OCI-LY3 (cell line): ENCODE measurements around the gene IGFBP1.

ENCODE experiments used
- H2AFZ ChIP-seq: fragments of 200-600, 300-600 bp; shearing (Covaris generic); 2 replicates; pipeline ENCODE4 v1.6.0; 2014; ENCODE audit warnings: antibody characterized with exemption, low read depth, low read length
- H3K27ac ChIP-seq: fragments of 200-600, 300-600 bp; sonication (generic); 2 replicates; pipeline ENCODE4 v1.5.1; 2014; ENCODE audit warnings: mild to moderate bottlenecking, low read length, moderate library complexity, mixed read lengths
- H3K27me3 ChIP-seq: fragments of 200-600, 300-600 bp; sonication (generic); 2 replicates; pipeline ENCODE4 v1.6.1; 2014; ENCODE audit warnings: low read depth, low read length, mixed read lengths
- H3K36me3 ChIP-seq: fragments of 200-600, 300-600 bp; sonication (generic); replicated peaks from 2 replicates; pipeline ENCODE3; 2014; ENCODE audit warnings: low read depth, low read length, mixed read lengths
- H3K4me1 ChIP-seq: fragments of 300-600, 200-600 bp; sonication (generic); 2 replicates; pipeline ENCODE4 v1.6.1; 2014; ENCODE audit warnings: low read length, mixed read lengths
- H3K4me2 ChIP-seq: fragments of 200-600, 300-600 bp; sonication (generic); 2 replicates; pipeline ENCODE4 v1.6.1; 2014; ENCODE audit warnings: low read length, mixed read lengths
- H3K4me3 ChIP-seq: fragments of 300-600, 200-600 bp; sonication (generic); 2 replicates; pipeline ENCODE4 v1.5.1; 2014; ENCODE audit warnings: antibody characterized with exemption, mild to moderate bottlenecking, low read length, moderate library complexity
- H3K79me2 ChIP-seq: fragments of 300-600, 200-600 bp; shearing (Covaris generic); 2 replicates; pipeline ENCODE4 v1.6.1; 2014; ENCODE audit warnings: mild to moderate bottlenecking, low read length, mixed read lengths
- H3K9ac ChIP-seq: fragments of 300-600, 200-600 bp; shearing (Covaris generic); 2 replicates; pipeline ENCODE4 v1.6.0; 2014; ENCODE audit warnings: mild to moderate bottlenecking, low read length, moderate library complexity
- H3K9me3 ChIP-seq: fragments of 200-600, 300-600 bp; shearing (Covaris generic); 2 replicates; pipeline ENCODE4 v1.6.1; 2014; ENCODE audit warnings: low read length, mixed read lengths; ENCODE audit not compliant: insufficient read depth
- H4K20me1 ChIP-seq: fragments of 200-600, 300-600 bp; sonication (generic); 2 replicates; pipeline ENCODE4 v1.6.1; 2016; ENCODE audit warnings: low read length, mixed read lengths; ENCODE audit not compliant: insufficient read depth
- CTCF ChIP-seq: fragments of 200-600, 300-600 bp; sonication (generic); IDR thresholded peaks from 2 replicates; pipeline ENCODE4 v1.5.1; 2014; ENCODE audit warnings: antibody characterized with exemption, low read length, low read depth
- EZH2phosphoT487 ChIP-seq: fragments of 200-600 bp; shearing (Covaris generic); IDR thresholded peaks from 2 replicates; pipeline ENCODE4 v1.6.1; 2018; ENCODE audit warnings: antibody characterized with exemption, mixed run types, low read depth

Gene IGFBP1

GRCh38 chr7:45890125-45890901, 2.0 kb downstream of the IGFBP1 start:
- TF ChIP-seq EZH2phosphoT487 (no peak), CTCF (no peak)

GRCh38 chr7:45890902-45891461, 2.7 kb downstream of the IGFBP1 start:
- Histone ChIP-seq H3K9ac (no peak overlapping the region), H3K9me3 (no peaks in the 10 kb centered on the region), H2AFZ (no peak overlapping the region), H4K20me1 (no peaks in the 10 kb centered on the region), H3K4me2 (no peak overlapping the region), H3K4me1 (no peaks in the 10 kb centered on the region), H3K4me3 (no peak overlapping the region), H3K27ac (no peak overlapping the region), H3K27me3 (peaks cover 5% of the 10 kb centered on the region; the same call in 1 of the 2 replicates), H3K79me2 (no peaks in the 10 kb centered on the region), H3K36me3 (no peaks in the 10 kb centered on the region)
- no peak for TF ChIP-seq EZH2phosphoT487
- TF ChIP-seq CTCF: peak; percentile 77

More at GRCh38 chr7:45890125-45890901, 2.0 kb downstream of the IGFBP1 start:
- Histone ChIP-seq H3K4me2 (no peak overlapping the region), H3K4me1 (no peaks in the 10 kb centered on the region), H3K36me3 (no peaks in the 10 kb centered on the region), H3K27ac (no peak overlapping the region), H3K4me3 (no peak overlapping the region), H3K9me3 (no peaks in the 10 kb centered on the region), H3K9ac (no peak overlapping the region), H3K79me2 (no peaks in the 10 kb centered on the region), H4K20me1 (no peaks in the 10 kb centered on the region), H2AFZ (no peak overlapping the region), H3K27me3 (peaks cover 4% of the 10 kb centered on the region; the same call in 1 of the 2 replicates)

- Histone ChIP-seq H3K4me1 (no peaks in the 10 kb centered on the region), H3K4me2 (no peak overlapping the region), H3K9ac (no peak overlapping the region), H3K27me3 (peaks cover 11% of the 10 kb centered on the region; the same call in 1 of the 2 replicates), H3K9me3 (no peaks in the 10 kb centered on the region), H4K20me1 (no peaks in the 10 kb centered on the region), H3K27ac (no peak overlapping the region), H3K36me3 (no peaks in the 10 kb centered on the region), H2AFZ (no peak overlapping the region), H3K79me2 (no peaks in the 10 kb centered on the region), H3K4me3 (no peak overlapping the region)
- TF ChIP-seq EZH2phosphoT487 (no peak), CTCF (no peak)
Measured at GRCh38 chr7:45891462-45892402, 3.4 kb downstream of the IGFBP1 start.
